ENCODE measurements around the gene HTR7.

DNA sequence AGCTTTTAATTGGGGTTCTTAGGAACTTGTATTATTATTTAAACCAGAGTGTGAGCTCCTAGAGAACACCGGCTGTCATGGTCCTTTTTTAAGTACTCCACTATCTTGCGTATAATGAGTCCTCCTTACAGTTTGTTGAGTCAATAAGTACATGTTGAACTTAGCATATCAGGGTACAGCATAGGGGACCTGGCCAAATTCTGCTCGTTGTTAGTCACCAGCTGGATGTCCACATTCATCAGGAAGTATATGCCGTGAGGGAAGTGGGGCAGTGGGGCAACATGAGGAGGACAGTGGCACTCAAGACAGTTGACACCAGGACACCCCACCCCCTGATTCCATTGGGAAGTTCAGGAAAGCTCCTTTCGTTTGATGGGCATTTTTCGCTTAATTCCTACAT lies 30.5 kb upstream of the HTR7 start:
- TF ChIP-seq POLR2A (IDR thresholded peaks at IDR 0.05; ENCODE audit: low read depth, low read length) (no peak), CTCF (conservative IDR thresholded peaks at IDR 0.05; ENCODE audit: low read depth, low read length) (no peak), SMC3 (IDR thresholded peaks at IDR 0.05; ENCODE audit: low read depth, low read length) (no peak), MXI1 (IDR thresholded peaks at IDR 0.05; ENCODE audit: borderline replicate concordance, low read depth, low read length) (no peak), CEBPB (IDR thresholded peaks at IDR 0.05; ENCODE audit: low read depth, low read length) (no peak), RAD21 (IDR thresholded peaks at IDR 0.05; ENCODE audit: low read length) (no peak), FOS (IDR thresholded peaks at IDR 0.05; ENCODE audit: low read depth, low read length) (no peak), RCOR1 (IDR thresholded peaks at IDR 0.05; ENCODE audit: insufficient replicate concordance, low read length) (no peak), MAFK (IDR thresholded peaks at IDR 0.05; ENCODE audit: low read depth, low read length) (no peak)
- TF ChIP-seq, protein P1, sequence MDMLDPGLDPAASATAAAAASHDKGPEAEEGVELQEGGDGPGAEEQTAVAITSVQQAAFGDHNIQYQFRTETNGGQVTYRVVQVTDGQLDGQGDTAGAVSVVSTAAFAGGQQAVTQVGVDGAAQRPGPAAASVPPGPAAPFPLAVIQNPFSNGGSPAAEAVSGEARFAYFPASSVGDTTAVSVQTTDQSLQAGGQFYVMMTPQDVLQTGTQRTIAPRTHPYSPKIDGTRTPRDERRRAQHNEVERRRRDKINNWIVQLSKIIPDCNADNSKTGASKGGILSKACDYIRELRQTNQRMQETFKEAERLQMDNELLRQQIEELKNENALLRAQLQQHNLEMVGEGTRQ (IDR thresholded peaks at IDR 0.05; ENCODE audit: low read depth, low read length): no peak

Measured in IMR-90 (cell line).